Middle frontal gyrus (tissue), 1 donor: ENCODE measurements around the gene DIS3L.
"Not testable (repeated sequence)": the region's sequence is repeated elsewhere in the genome, so short reads cannot be mapped to it uniquely, and the experiment has no call there.

Experiments used
- DNase-seq: peaks from one replicate; pipeline ENCODE4 v3.0.0-alpha.2; 2015; ENCODE audit warnings: low spot score; ENCODE audit errors: extremely low spot score

DIS3L gene

DNA sequence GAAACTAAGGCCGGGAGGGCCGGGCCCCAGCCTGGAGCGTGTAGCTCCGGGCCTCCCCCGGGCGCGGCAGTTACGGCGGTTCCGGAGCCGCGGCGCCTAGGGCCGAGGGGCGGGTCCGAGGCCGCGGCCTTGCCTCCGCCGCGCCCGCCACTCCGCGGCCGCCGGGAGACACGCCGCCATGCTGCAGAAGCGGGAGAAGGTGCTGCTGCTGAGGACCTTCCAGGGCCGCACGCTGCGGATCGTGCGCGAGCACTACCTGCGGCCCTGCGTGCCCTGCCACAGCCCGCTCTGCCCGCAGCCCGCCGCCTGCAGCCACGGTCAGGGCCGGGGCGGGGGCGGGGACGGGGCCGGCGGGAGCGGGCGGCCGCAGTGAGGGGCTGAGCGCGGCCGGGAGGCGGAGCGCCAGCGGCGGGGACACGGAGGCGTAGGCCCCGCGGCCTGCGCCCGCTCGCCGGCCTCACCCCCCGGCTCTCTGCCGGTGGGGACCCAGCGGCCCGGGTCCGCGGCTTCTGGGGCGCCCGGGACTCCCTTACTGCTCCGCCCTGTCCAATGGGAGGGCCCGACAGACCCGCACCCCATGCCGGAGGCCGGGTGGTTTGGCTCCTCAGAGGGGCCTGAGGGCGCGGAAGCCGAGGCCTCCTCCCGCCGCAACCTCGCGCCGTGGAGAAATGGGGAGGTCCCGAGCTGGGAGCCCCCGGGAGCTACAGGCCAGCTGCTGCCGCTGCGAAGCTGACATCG is at the start of gene DIS3L:
TSS of gene DIS3L (plus strand) at position 150 of the 738 bp plus-strand sequence. CDS start at position 179, 29 bp downstream.
- no peak for DNase-seq

DNA sequence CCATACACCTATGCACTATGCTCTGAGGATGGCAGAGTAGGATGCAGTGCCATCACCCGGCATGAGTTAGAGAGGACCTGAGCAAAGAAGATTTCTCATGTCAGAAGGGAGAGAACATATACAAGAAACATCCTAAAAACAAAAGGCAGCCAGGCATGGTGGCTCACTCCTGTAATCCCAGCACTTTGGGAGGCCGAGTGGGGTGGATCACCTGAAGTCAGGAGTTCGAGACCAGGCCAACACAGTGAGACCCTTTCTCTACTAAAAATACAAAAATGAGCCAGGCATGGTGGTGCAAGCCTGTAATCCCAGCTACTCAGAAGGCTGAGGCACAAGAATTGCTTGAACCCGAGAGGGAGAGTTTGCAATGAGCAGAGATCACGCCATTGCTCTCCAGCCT is 47.5 kb upstream of the DIS3L start:
- not testable (repeated sequence) for DNase-seq

DNA sequence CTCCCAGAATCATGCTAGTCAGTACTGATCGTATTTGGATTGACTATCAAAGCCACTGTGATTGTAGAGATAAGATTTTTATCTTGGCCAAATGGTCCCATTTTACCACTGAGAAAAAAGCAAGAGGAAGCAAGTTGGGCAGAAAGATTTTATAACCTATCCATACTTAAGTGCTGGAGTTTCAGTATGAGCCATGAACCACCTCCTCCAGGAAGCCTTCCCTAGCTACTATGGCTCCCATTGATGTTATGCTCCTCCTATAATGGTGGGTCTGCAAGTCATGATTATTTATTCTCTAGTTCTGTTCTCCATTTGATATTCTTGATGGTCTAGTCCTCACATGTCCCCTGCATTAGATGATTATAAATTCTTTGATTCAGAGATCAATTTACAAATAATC is 46.4 kb upstream of the DIS3L start:
- no peak for DNase-seq

DNA sequence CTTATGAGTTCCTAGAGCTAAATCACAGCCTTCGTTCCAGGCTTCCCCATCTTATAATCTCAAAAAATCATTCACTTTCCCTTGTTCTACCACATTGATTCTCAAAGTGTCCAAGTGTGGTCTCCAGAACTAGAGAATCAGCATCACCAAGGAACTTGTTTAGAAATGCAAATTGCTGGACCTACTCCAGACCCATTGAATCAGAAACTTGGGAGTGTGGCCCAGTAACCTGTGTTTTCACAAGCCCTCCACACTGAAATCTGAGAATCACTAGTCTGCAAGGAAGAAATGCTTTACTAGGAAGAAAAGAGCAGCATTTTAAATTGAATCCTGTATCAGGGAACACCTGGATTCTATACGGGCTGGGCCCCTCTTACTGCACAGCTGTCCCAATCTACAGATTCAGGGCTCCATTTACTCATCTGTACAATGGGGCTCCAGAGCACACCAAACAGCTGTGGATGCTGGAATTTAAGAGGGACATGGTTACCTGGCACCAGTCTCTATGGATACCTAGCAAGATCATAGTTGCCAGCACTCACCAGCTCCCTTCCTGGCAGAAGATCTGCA is 43.7 kb upstream of the DIS3L start:
- DNase-seq: no peak

DNA sequence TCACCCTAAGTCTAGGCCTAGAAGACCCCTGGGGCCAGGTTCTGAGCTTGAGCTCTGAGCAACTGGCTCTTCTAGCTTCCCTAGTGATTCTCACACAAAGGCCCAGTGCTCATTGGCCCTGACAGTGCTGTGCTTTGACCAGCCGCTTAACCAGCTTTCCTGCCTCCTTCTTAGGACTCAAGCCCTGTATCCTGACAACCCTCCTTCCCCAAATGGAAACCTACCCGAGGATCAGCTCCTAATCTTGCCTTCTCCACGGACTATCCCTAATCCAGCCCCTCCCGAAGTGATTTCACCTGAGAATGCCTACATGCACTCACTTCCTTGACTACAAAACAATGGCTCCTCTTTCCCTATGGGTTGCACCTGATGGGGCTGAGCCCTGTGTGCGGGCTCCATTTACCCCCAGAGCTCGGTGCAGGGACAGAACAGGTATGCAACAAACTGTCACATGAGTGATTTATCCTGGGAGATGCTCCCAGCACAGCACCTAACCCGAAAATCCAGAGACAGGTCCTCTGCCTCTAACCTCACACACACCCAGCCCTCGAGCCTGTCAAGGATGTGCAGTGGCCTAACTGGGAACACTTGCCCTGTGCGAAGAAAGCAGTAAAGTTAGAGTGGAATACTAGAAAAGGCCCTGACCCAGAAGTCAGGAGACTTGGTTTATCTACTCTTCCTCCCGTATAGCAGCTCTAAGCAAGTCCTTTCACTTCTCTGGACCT is 42.1 kb upstream of the DIS3L start:
- no peak for DNase-seq

DNA sequence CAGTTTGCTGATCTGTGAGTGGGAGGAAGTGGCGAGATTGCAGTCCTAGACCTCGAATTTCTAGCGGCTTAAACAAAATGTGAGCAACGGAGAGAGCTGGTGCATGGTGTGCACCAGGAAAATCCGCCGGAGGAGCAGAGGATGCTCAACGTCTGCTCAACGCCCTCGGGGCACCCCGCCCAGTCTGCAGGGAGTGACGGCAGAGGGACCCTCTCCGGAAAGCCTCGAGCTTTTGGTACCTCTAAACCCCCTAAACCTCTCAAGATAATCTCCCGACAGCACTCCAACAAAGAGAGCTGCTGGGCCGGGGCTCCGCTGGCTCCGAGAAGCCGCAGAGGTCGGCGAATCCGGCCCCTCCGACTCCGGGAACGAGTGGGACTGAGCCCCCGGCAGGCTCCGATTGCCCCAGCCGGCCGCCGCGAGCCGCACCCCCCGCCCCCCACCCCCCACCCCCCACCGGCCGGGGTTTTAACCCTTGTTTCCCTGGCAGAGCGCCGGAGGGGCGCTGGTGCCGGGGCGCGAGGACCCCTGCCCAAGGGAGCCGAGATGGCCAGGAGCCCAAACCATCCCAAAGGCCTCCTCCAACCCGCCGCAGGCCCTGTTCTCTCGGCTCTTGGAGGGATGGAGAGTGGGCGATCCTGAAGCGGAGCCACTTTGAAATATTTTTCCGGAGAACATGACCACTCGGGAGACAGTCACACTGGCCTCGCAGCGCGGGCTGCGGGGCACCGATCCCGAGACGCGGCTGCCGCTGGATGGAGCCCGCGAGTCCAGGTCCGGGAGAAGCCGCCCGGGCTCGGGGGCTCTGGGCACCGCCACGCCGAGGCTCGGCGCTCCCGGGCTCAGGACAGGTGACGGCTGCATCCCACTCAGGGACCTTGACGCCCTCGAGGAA is 41.3 kb upstream of the DIS3L start:
- DNase-seq: no peak

DNA sequence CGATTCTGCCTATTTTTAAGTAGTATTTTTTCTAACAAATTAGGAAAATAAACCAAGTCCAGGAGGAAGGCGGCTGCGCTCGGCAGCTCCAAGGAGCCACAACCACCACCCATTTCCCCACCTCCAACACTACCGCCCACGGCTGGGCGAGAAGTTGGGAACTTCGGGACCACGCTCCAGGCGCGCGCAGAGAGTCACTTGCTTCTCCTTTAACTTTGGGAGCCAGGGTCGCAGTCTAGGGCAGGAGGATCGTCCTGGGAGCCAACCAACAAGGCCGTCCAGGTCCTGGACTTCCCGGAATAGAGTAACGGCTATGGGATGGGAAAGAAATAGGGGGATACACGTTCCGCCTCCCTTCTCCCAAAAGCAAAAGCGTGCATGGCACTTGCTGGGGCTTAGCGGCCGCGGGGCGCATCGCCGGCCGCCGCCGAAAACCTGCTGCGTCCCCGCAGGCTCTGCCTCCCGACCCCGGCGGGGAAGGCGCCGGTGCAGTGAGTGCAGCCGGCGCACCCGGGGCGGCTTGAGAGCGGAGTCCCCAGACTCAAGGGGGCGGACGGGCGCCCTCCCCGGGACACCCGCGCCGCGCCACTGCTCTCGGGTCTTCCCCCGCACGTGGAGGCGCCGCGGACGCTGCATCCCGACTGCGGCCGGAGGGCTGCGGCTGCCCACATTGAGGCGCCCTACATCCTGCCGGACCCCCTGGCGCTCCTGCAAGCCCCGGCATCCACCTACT is 40.5 kb upstream of the DIS3L start:
- DNase-seq: no peak

DNA sequence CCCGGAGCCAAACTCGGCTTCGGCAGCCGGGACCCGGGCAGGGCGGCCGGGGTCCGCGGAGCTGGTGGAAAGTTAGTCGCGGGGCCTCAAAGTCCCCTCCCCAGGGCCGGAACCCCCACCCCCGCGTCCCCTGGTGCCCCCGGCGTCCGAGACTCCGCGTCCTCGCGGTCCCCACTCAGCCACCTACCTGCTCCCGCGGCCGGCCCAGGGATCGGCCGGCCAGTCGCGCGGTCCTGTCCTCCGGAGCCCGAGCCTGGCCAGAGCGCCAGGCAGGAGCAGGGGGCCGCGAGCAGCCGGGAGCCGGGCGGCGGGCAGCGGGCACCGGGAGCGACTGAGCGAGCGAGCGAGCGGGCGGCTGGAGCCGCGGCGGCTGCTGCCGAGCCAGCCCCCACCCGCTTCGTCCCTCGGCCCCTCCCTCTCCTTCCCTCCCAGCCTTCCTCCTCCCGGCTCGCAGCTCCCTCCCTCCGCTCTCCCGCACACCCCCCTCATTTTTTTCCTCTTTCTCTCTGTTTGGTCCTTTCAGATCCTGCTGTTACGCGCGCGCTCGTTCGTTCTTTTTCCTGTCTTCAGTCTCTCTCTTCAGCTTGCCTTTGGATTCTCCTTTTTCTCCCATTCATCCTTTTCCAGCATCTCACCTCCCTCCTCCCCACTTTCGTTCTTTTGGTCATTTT is 39.8 kb upstream of the DIS3L start, which contains the start of gene MEGF11:
TSS of gene MEGF11 (minus strand) at position 333 of the 671 bp plus-strand sequence. CDS start 125,347 bp downstream, outside the sequence.
- no peak for DNase-seq

DNA sequence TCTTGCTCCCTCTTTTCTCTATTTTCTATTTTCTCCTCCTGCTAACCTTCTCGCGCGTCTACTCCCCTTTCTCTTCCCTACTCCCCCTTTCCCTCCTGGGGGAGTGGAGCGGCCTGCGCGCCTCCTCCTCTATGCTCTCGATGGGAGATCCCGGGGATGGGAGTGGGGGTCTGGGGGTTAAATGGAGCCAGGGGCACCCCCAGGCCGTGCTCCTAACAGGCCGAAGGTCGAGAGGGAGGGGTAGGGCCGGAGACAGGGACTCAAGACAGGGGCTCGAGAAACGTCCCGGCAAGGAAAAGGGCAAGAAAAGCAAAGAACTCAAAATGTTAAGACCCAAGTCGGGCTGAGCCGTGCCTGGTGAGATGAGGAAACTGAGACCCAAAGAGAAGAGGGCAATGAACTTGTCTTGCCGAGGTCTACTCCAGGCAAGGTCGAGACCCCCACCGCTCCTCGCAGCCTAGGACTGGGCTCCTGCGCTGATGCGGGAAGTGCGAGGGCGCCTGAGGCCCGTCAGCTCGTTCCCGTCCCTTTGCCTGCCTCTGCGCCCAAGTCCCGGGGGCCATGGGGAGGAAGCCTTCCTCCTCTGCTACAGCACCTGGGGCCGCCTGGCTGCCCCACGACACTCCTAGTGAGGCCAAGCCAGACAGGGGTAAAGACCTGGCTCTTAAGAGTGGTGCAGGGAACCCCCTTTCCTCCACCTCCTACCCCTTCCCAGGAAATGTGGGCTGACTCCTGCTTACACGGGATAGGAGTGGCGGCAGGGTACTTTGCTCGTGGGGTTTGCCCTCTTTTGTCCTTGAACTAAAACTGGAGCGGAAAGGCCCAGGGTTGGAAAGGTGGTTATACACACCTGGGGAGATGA is 39.0 kb upstream of the DIS3L start:
- DNase-seq: no peak

DNA sequence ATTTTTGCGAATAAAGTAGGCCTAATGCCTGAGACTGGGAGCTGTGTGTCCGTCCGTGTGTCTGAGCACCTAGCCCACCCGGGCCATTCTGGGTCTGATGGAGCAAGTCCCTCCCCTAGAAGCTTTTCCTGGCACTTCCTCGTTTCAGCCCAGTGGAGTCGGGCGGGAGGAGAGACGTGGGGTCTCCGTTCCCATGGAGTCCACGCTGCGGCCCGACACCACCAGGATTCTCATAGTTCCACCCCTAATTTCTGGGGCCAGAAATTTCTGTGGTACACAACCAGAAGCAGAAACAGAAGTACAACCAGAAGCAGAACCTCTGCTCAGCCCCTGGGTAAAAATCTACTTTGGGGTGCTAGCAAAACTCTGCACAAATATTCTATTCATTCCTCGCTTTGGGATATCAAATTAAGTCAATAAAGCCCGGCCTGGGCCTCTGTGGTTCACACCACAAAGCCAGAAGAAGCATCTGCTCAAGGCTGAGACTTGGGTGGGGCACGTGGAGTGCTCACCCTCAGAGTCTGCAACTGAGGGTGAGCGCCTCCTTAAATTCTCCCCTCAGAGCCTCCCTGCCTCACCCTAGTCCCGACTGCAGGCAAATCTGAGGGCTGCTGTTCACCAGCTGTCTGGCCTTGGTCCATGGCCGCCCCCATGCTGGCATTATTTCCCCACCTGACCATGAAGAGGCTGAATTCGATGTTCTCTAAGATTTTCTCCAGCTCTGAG is 38.3 kb upstream of the DIS3L start:
- no peak for DNase-seq

DNA sequence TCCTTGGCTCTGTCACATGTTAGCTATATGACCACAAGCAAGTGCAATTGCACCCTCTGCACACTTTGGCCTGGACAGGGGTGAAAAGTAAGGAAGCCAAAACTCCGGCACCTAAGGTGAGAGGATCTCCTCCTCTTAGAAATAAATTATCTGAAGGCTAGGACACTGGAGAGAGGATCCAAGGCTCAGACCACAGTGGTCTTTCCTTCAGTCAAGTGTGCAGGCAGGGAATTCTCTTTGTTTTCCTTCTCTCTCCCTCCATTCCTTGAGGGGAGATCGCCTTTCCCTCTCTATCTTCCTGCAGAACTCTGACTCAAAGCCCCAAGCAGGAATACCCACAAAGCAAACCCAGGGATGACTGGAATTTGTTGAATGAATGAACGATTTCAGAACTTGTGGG is 36.7 kb upstream of the DIS3L start:
- no peak for DNase-seq

DNA sequence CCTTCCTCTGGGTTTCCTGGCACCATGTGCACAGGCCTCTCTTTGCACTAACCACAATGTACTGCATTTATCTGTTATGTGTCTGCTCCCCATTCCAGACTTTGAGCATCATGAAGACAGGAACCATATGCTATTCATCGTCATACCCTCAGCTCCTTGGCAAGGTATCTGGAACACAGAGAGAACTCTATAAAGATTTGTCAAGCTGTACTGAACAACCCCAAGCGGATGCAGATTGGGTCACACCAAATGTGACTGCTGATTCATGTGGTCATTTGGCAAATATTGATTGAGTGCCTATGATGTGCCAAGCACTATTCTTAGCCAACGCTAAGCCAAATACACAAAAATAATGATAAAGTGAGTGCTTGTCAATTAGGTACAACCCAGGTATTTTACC is 32.3 kb upstream of the DIS3L start:
- no peak for DNase-seq

DNA sequence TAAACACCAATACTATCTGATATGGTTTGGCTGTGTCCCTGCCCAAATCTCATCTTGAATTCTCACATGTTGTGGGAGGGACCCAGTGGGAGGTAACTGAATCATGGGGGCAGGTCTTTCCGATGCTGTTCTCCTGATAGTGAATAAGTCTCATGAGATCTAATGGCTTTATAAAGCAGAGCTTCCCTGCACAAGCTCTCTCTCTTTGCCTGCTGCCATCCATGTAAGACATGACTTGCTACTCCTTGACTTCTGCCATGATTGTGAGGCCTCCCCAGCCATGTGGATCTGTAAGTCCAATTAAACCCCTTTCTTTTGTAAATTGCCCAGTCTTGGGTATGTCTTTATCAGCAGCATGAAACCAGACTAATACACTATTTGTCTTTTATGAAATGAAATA is 30.5 kb upstream of the DIS3L start:
- DNase-seq: not testable (repeated sequence)

DNA sequence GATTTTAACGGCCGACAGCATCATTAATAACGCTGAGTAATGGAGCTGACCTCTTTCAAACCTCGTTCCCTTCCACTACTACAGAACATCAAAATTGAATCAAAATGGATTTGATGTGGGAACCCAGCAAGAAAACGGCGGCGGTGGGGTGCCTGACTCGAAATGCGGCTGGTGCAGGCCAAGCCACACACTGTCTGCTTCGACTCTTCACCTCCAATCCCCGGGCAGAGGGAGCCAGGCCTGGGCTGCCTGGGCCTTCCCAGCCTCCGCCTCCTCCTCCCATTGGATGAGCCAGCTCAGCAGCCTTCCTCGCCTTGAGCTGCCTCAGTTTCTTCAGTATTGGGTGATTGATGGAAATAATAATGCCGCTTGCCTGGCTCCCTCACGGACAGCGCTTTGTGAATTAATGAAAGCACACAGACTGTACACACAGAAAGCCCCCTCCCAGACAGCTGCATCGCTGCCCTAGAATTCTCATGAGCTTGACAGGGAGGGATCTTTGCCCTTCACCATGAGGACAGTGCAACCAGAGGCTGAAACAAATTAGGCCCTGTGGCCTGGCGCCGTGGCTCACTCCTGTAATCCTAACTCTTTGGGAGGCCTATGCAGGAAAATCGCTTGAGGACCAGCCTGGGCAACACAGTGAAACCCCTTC is 28.4 kb upstream of the DIS3L start:
- DNase-seq: no peak

DNA sequence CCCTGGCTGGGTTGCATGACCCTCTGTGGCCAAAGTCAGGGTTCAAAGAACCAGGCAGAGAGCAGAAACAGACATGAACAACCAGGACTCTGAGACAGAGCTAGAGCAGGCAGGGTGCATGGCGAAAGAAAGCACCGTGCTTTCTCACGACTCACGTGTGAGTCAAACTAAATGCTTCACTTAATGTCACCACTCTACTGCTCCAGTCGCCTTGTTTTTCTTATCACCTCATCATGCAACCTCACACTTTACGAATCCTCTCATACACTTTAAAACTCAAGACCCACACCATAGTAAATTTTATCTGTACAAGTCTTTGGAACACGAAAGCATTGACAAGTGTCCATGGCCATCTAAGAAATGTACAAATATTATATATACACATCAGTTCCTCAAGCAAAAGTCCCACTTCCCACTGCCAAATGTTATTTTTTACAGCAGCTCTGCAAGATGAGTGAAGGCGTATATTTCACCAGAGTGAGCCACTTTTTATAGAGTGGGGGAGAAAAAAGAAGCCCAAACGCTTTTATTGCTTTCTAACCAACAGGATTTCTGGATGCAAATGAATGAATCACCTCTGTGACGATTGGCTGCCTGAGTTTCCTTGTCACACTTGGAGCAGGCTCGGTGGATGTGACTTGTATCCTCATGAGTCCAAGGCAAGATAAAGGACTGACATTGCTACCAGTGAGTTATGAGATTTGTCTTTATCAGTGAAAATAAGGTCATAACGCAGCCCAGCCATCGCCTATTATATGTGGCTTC is 23.9 kb upstream of the DIS3L start:
- DNase-seq: peak; percentile 30

DNA sequence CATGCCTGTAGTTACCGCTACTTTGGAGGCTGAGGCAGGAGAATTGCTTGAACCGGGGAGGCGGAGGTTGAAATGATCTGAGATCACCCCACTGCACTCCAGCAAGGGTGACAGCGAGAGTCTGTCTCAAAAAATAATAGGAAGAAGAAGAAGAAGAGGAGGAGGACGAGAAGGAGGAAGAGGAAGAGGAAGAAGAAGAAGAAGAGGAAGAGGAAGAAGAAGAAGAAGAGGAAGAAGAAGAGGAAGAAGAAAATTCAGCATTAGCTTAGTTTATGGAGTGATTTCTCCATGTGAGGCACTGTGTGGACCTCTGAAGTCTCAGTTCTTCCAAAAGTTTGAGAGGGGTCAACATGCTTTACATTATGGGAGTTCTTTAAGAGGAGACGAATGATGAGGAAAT is 22.4 kb upstream of the DIS3L start:
- no peak for DNase-seq

DNA sequence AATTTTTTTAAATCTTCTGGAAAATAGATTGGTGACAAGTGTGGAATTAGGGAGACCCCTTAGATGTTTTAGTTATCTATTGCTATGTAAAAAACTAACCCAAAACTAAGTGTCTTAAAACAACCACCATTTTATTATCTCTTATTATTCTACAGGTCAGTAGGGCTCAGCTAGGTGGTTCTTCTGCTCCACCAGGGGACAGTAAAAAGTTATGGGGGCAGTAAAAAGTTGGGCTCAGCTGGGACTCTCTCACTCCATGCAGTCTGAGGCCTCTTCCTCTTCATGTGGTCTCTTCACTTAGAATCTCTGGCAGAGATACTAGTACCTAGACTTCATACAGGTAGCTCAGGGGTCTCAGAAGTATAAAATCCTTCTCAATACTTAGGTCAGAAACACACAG is 18.0 kb upstream of the DIS3L start:
- no peak for DNase-seq
